ENCODE data around the gene GRIA3. TPM values are rescaled to one million over a fixed set of nuclear protein-coding genes. Genes with fewer than 3 reads are reported as not detected.

Gene GRIA3
- total and polyA plus RNA-seq, 10 of the 15 experiments (the other 5 are each of a cell fraction or from before 2014, with no cell fraction given), result 0.45 to 4.3 (median 2.2) TPM

GRCh38 chrX:123190096-123190495 lies 6.0 kb downstream of the GRIA3 start:
- no peaks in the 10 kb centered on the region for H3K79me2 ChIP-seq (ENCODE audit: control insufficient read depth, insufficient read depth, low read length)
- H3K27me3 ChIP-seq (replicated peaks in 1 of 2; ENCODE audit: control insufficient read depth in 2 of 2, insufficient read depth in 2 of 2, low read length in 1 of 2), result no peaks in the 10 kb centered on the region
- H3K36me3 ChIP-seq (ENCODE audit: control insufficient read depth in 2 of 2, insufficient read depth in 2 of 2, low read length in 1 of 2), result no peaks in the 10 kb centered on the region
- H3K4me1 ChIP-seq (ENCODE audit: control insufficient read depth, insufficient read depth, low read length), result no peaks in the 10 kb centered on the region
- H2AFZ ChIP-seq (ENCODE audit: control insufficient read depth, low read depth, low read length), result no peak overlapping the region
- ChIA-PET RAD21 (ENCODE audit: unreplicated experiment) (interaction anchor here (0.6 to 1.2 kb wide), 2 partner anchors 21 to 493 kb away, joined by 3 read pairs; no protein-coding TSS in a partner anchor), SMC1A (ENCODE audit: uncharacterized antibody, unreplicated experiment) (interaction anchor here (0.7 to 3.4 kb wide), 2 partner anchors 12 to 27 kb away, joined by 3 to 13 read pairs; no protein-coding TSS in a partner anchor), POLR2A (no interaction called here), CTCF (interaction anchor here (1.6 kb wide), 1 partner anchor 232 kb away, joined by 7 read pairs; no protein-coding TSS in a partner anchor)
- TF ChIP-seq HDAC6 (IDR thresholded peaks at IDR 0.05; ENCODE audit: unreplicated experiment), result no peak
- no peak for TF ChIP-seq ZSCAN29 (IDR thresholded peaks at IDR 0.05)
- TF ChIP-seq PBX3 (IDR thresholded peaks at IDR 0.05; ENCODE audit: insufficient replicate concordance, low read depth, low read length), result no peak
- no peak for TF ChIP-seq RELA (IDR thresholded peaks at IDR 0.05; ENCODE audit: borderline replicate concordance, partially characterized antibody)
- TF ChIP-seq FOXK2 (IDR thresholded peaks at IDR 0.05), result no peak
- no peak for TF ChIP-seq MLLT1 (IDR thresholded peaks at IDR 0.05)
- no peak for TF ChIP-seq MAX (IDR thresholded peaks at IDR 0.05; ENCODE audit: low read depth, low read length)
- no peak for TF ChIP-seq ATF3 (IDR thresholded peaks at IDR 0.05; ENCODE audit: borderline replicate concordance, extremely low read depth, low read depth, low read length)
- no peaks in the 10 kb centered on the region for H3K9me3 ChIP-seq (replicated peaks; ENCODE audit: control insufficient read depth, insufficient read depth, low read length)
- no peak for ATAC-seq
- WGBS (ENCODE audit: insufficient coverage, insufficient replicate concordance, low lambda C conversion rate, missing lambda C conversion rate), result 32% methylated on average over 6 of the region's 6 CpGs
- no peak overlapping the region for H3K27ac ChIP-seq (ENCODE audit: control insufficient read depth, insufficient read depth)
- no peak overlapping the region for H3K4me2 ChIP-seq (ENCODE audit: control insufficient read depth, insufficient read depth)
- BruUV-seq (replicated peaks), result no TSS peak
- H3K9ac ChIP-seq (ENCODE audit: control insufficient read depth, insufficient read depth, low read length), result no peak overlapping the region
- H3K4me3 ChIP-seq, result no peak overlapping the region
- intact Hi-C loops (cut with micrococcal nuclease; ENCODE audit: unreplicated experiment) (no loop called here), in situ Hi-C loops (cut with MboI) (no loop called here)
- no peak for FAIRE-seq
- no peaks in the 10 kb centered on the region for H4K20me1 ChIP-seq (ENCODE audit: control insufficient read depth, insufficient read depth)
- no peak for DNase-seq (ENCODE audit: low read depth, low spot score)
